Liver (tissue), 9 donors: ENCODE measurements around the gene WDR90. TPM values are rescaled to one million over a fixed set of nuclear protein-coding genes. Genes with fewer than 3 reads are reported as not detected.

Source experiments
- DNase-seq: peaks from one replicate; pipeline ENCODE4 v3.0.0-alpha.2; 2017; ENCODE audit warnings: low spot score
- H3K27ac ChIP-seq, 2 donors: one replicate each; pipeline ENCODE4 v1.7.0; 2013; ENCODE audit warnings: inconsistent platforms in 2 of 2, low read length in 2 of 2, control low read depth in 1 of 2, low read depth in 1 of 2, mild to moderate bottlenecking in 1 of 2
- H3K27me3 ChIP-seq, 4 donors: one replicate each; pipeline versions ENCODE4 v1.6.1 to v1.7.0; 2013; ENCODE audit warnings: low read length in 3 of 4, inconsistent platforms in 1 of 4, mild to moderate bottlenecking in 1 of 4, moderate library complexity in 1 of 4; ENCODE audit not compliant: control insufficient read depth in 4 of 4, insufficient read depth in 4 of 4
- H3K36me3 ChIP-seq, 4 donors: one replicate each; pipeline versions ENCODE4 v1.6.1 to v1.7.0; 2013; ENCODE audit warnings: low read length in 3 of 4, mild to moderate bottlenecking in 3 of 4, low read depth in 1 of 4, moderate library complexity in 1 of 4; ENCODE audit not compliant: control insufficient read depth in 4 of 4, insufficient read depth in 3 of 4
- H3K4me1 ChIP-seq, 4 donors: one replicate each; pipeline versions ENCODE4 v1.6.1 to v1.7.0; 2013; ENCODE audit warnings: low read length in 3 of 4, mild to moderate bottlenecking in 3 of 4, moderate library complexity in 1 of 4; ENCODE audit not compliant: control insufficient read depth in 4 of 4, insufficient read depth in 4 of 4
- H3K4me3 ChIP-seq, 3 donors: one replicate each; pipeline versions ENCODE4 v1.6.1 to v1.7.0; 2013; ENCODE audit warnings: low read length in 3 of 3, control low read depth in 1 of 3, low read depth in 1 of 3, mild to moderate bottlenecking in 1 of 3
- H3K9ac ChIP-seq, 2 donors: one replicate each; pipeline ENCODE4 v1.7.0; 2013; ENCODE audit warnings: low read length in 2 of 2, mild to moderate bottlenecking in 2 of 2, moderate library complexity in 2 of 2, control low read depth in 1 of 2, low read depth in 1 of 2
- H3K9me3 ChIP-seq, 4 donors: one replicate each; pipeline versions ENCODE4 v1.6.1 to v1.7.0; 2013; ENCODE audit warnings: low read length in 3 of 4; ENCODE audit not compliant: control insufficient read depth in 4 of 4
- ATF3 ChIP-seq: IDR thresholded peaks from 2 replicates; pipeline ENCODE4 v1.6.1; 2016; ENCODE audit warnings: antibody characterized with exemption
- EGR1 ChIP-seq, 2 donors: IDR thresholded peaks; 2 replicates each; pipeline ENCODE4 v1.6.1; 2016 to 2018; ENCODE audit warnings: antibody characterized with exemption in 2 of 2, low read depth in 2 of 2
- FOXA1 ChIP-seq: IDR thresholded peaks from 2 replicates; pipeline ENCODE4 v1.6.1; 2016; ENCODE audit warnings: antibody characterized with exemption
- FOXA2 ChIP-seq: IDR thresholded peaks from 2 replicates; pipeline ENCODE4 v1.6.1; 2016; ENCODE audit warnings: antibody characterized with exemption
- GABPA ChIP-seq, 2 donors: IDR thresholded peaks in 1 of 2; conservative IDR thresholded peaks in 1 of 2; 2 replicates each; pipeline ENCODE4 v1.6.1; 2016; ENCODE audit warnings: antibody characterized with exemption in 2 of 2, mild to moderate bottlenecking in 1 of 2, moderate library complexity in 1 of 2
- HNF4A ChIP-seq, 2 donors: conservative IDR thresholded peaks; 2 replicates each; pipeline ENCODE4 v1.6.1; 2016; ENCODE audit warnings: antibody characterized with exemption in 2 of 2, mild to moderate bottlenecking in 2 of 2
- HNF4G ChIP-seq: IDR thresholded peaks from 2 replicates; pipeline ENCODE4 v1.6.1; 2016; ENCODE audit warnings: antibody characterized with exemption
- JUND ChIP-seq, 2 donors: IDR thresholded peaks; 2 replicates each; pipeline ENCODE4 v1.6.1; 2016; ENCODE audit warnings: antibody characterized with exemption in 2 of 2
- NR2F2 ChIP-seq: IDR thresholded peaks from 2 replicates; pipeline ENCODE4 v1.6.1; 2016; ENCODE audit warnings: antibody characterized with exemption
- RAD21 ChIP-seq, 2 donors: IDR thresholded peaks; 2 replicates each; pipeline ENCODE4 v1.6.1; 2016; ENCODE audit warnings: antibody characterized with exemption in 2 of 2, mild to moderate bottlenecking in 2 of 2
- REST ChIP-seq: IDR thresholded peaks from 2 replicates; pipeline ENCODE4 v1.6.1; 2016; ENCODE audit warnings: antibody characterized with exemption, mild to moderate bottlenecking
- RXRA ChIP-seq, 2 donors: IDR thresholded peaks; 2 replicates each; pipeline ENCODE4 v1.6.1; 2017 to 2018; ENCODE audit warnings: antibody characterized with exemption in 2 of 2, mild to moderate bottlenecking in 1 of 2
- SP1 ChIP-seq: IDR thresholded peaks from 2 replicates; pipeline ENCODE4 v1.6.1; 2018; ENCODE audit warnings: antibody characterized with exemption, mild to moderate bottlenecking
- TAF1 ChIP-seq: conservative IDR thresholded peaks from 2 replicates; pipeline ENCODE4 v1.6.1; 2016; ENCODE audit warnings: antibody characterized with exemption, mild to moderate bottlenecking
- YY1 ChIP-seq: IDR thresholded peaks from 2 replicates; pipeline ENCODE4 v1.6.1; 2016; ENCODE audit warnings: antibody characterized with exemption, mild to moderate bottlenecking
- ZBTB33 ChIP-seq: IDR thresholded peaks from 2 replicates; pipeline ENCODE4 v1.6.1; 2016; ENCODE audit warnings: antibody characterized with exemption
- WGBS: extraction: QIAGEN DNeasy Blood & Tissue Kit; methylation state at CpG from one replicate; pipeline ENCODE4 v1.1.7; 2013; 5-methylcytosine and 5-hydroxymethylcytosine counted together
- polyA plus RNA-seq, 2 donors: library from polyadenylated mRNA; stranded (reverse) in 1 of 2; unstranded in 1 of 2; fragments of 200-250 nt in 1 of 2; fragments of >200 nt in 1 of 2; fragmentation: Nextera tagmentation in 1 of 2; extraction: Ambion mirVana in 1 of 2; gene quantifications; one replicate each; pipeline versions ENCODE4 v1.2.1 to v1.2.3, GENCODE V29; 2013 to 2015
- total RNA-seq, 2 donors: library from RNA; depleted of rRNA; stranded (reverse); fragments of >200 nt; gene quantifications; one replicate each; pipeline ENCODE4 v1.2.3, GENCODE V29; 2014
- TF ChIP-seq, protein P1 (sequence below): IDR thresholded peaks from 2 replicates; pipeline ENCODE4 v1.6.1; 2016; ENCODE audit warnings: antibody characterized with exemption
- TF ChIP-seq, protein P2 (sequence below): fragments of 150-350 bp; IDR thresholded peaks from 2 replicates; pipeline ENCODE4 v1.5.1; 2017; ENCODE audit warnings: improper control_type of control experiment, low read depth, low read length; ENCODE audit not compliant: missing input control
- donor health status: healthy.
- donor health status: healthy.
- donor health status: healthy.
- donor health status: healthy.
- donor health status: healthy.

Gene WDR90
- total and polyA plus RNA-seq, 4 donors = 4.7 to 13.4 (median 7.9) TPM

- no peak for TF ChIP-seq REST
Observed at GRCh38 chr16:673399-673991, 24.3 kb downstream of the WDR90 start (continued).

GRCh38 chr16:674214-674881 is 25.2 kb downstream of the WDR90 start:
- H3K4me3 ChIP-seq = no peak overlapping the region
- H3K9ac ChIP-seq = no peak overlapping the region
- H3K36me3 ChIP-seq = peaks cover 5 to 37% (median 19%) of the 10 kb centered on the region in 4 donors
- peaks cover 5 to 27% (median 14%) of the 10 kb centered on the region in 4 donors for H3K4me1 ChIP-seq
- no peak for DNase-seq
- 85% methylated on average over 22 of the region's 22 CpGs for WGBS
- no peaks in the 10 kb centered on the region for H3K9me3 ChIP-seq
- TF ChIP-seq GABPA (IDR thresholded peaks at IDR 0.05 in 1 of 2, conservative IDR thresholded peaks at IDR 0.05 in 1 of 2) (no peak), TAF1 (no peak), FOXA2 (no peak), EGR1 (IDR thresholded peaks at IDR 0.05; ENCODE audit: low read depth in 2 of 2) (no peak), REST (no peak), YY1 (no peak), FOXA1 (no peak), JUND (IDR thresholded peaks at IDR 0.05) (no peak), SP1 (no peak), ATF3 (no peak), HNF4A (conservative IDR thresholded peaks at IDR 0.05) (no peak), RAD21 (IDR thresholded peaks at IDR 0.05) (no peak), ZBTB33 (no peak), NR2F2 (no peak), RXRA (IDR thresholded peaks at IDR 0.05) (no peak), HNF4G (no peak)
- TF ChIP-seq, protein P1, sequence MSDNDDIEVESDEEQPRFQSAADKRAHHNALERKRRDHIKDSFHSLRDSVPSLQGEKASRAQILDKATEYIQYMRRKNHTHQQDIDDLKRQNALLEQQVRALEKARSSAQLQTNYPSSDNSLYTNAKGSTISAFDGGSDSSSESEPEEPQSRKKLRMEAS = no peak
- TF ChIP-seq, protein P2, sequence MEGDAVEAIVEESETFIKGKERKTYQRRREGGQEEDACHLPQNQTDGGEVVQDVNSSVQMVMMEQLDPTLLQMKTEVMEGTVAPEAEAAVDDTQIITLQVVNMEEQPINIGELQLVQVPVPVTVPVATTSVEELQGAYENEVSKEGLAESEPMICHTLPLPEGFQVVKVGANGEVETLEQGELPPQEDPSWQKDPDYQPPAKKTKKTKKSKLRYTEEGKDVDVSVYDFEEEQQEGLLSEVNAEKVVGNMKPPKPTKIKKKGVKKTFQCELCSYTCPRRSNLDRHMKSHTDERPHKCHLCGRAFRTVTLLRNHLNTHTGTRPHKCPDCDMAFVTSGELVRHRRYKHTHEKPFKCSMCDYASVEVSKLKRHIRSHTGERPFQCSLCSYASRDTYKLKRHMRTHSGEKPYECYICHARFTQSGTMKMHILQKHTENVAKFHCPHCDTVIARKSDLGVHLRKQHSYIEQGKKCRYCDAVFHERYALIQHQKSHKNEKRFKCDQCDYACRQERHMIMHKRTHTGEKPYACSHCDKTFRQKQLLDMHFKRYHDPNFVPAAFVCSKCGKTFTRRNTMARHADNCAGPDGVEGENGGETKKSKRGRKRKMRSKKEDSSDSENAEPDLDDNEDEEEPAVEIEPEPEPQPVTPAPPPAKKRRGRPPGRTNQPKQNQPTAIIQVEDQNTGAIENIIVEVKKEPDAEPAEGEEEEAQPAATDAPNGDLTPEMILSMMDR = no peak
- no peak overlapping the region for H3K27ac ChIP-seq
- H3K27me3 ChIP-seq = no peaks in the 10 kb centered on the region
